Left kidney (tissue), 8 donors: ENCODE results near the gene PALS2. TPM values are rescaled to one million over a fixed set of nuclear protein-coding genes. Genes with fewer than 3 reads are reported as not detected.

Experiments
- DNase-seq: peaks from one replicate; pipeline ENCODE4 v3.0.0-alpha.2; 2013
- long read RNA-seq, 8 donors: transcript quantifications; one replicate each; lab custom pipeline, GENCODE V29; 2026
- polyA plus RNA-seq: library from polyadenylated mRNA; unstranded; fragments of 120-200 nt; gene quantifications from one replicate; pipeline ENCODE4 v1.2.1, GENCODE V29; 2013; ENCODE audit not compliant: insufficient read length

Gene PALS2, protein sequence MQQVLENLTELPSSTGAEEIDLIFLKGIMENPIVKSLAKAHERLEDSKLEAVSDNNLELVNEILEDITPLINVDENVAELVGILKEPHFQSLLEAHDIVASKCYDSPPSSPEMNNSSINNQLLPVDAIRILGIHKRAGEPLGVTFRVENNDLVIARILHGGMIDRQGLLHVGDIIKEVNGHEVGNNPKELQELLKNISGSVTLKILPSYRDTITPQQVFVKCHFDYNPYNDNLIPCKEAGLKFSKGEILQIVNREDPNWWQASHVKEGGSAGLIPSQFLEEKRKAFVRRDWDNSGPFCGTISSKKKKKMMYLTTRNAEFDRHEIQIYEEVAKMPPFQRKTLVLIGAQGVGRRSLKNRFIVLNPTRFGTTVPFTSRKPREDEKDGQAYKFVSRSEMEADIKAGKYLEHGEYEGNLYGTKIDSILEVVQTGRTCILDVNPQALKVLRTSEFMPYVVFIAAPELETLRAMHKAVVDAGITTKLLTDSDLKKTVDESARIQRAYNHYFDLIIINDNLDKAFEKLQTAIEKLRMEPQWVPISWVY
- 14.8 TPM for polyA plus RNA-seq
- long read RNA-seq, donor 1, result 0 reads
- long read RNA-seq, donor 2, result 0 reads
- long read RNA-seq, donor 3, partial matches to known transcripts, result 0 of 1 reads
- long read RNA-seq, donor 3, other reads (novel, unspliced or antisense), result 0 of 1 reads
- long read RNA-seq, donor 4, result 0 reads
- long read RNA-seq, donor 5, full-length matches to known transcripts, result 1 of 1 reads
- long read RNA-seq, donor 5, partial matches to known transcripts, result 0 of 1 reads
- long read RNA-seq, donor 5, other reads (novel, unspliced or antisense), result 0 of 1 reads
- long read RNA-seq, donor 6, result 0 reads
- long read RNA-seq, donor 7, full-length matches to known transcripts, result 2 of 2 reads
- long read RNA-seq, donor 7, partial matches to known transcripts, result 0 of 2 reads
- long read RNA-seq, donor 7, other reads (novel, unspliced or antisense), result 0 of 2 reads
- long read RNA-seq, donor 8, result 0 reads

DNA sequence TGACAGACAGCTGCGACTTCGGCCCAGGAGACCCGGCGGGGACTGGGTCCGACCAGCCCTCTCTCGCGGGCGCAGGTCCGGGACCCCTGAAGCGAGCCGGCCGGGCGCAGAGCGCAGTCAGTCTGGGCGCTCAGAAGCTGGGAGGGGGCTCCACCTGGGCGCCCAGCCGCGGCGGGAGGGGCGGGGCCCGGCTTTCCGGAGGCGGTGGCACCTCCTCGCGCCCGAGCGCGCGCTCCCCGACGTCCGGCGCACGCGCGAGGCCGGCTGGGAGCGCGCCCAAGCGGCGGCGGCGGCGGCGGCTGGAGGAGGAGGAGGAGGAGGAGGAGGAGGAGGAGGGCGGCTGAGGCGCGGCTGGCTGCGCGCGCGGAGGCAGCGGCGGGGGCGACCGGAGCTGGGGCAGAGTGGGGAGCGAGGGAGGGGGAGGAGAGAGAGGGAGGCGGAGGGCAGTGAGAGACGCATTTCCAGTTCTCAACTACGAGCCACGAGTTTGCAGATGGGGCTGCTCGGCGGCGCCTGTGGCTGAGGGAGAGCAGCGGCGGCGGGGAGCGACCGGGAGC lies at the start of gene PALS2:
TSS of gene PALS2 (plus strand) at position 456 of the 557 bp plus-strand sequence. CDS start 50,216 bp downstream, outside the sequence.
- peak; percentile 78 for DNase-seq

- no peak for DNase-seq
These were observed 42.0 kb upstream of the PALS2 start for GRCh38 chr7:24531255-24531654.

GRCh38 chr7:24536682-24537081 lies 36.6 kb upstream of the PALS2 start:
- no peak for DNase-seq

- DNase-seq, result no peak
These were observed 32.3 kb upstream of the PALS2 start for GRCh38 chr7:24540956-24541355.

- no peak for DNase-seq
These were observed 28.0 kb upstream of the PALS2 start for GRCh38 chr7:24545215-24545614.

DNA sequence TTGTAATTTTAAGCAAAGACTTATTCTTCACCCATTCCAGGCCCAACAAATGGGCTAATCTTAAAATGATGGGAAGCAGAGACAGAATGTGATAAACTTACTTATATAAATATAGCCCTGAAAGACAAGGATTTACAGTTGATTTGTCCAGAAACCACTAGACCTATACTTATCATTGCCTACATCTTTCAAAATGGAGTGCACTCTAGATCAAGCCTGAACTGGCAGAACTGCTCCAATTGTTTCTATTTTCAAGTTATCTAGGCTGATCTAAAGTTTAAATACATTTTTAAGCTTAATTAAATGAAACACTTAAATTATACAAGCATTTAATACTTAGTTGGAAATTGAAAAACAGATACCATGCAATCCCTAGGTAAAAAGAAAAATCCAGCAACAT lies 24.9 kb upstream of the PALS2 start:
- DNase-seq, result no peak

GRCh38 chr7:24549991-24550390 lies 23.3 kb upstream of the PALS2 start:
- DNase-seq, result no peak

DNA sequence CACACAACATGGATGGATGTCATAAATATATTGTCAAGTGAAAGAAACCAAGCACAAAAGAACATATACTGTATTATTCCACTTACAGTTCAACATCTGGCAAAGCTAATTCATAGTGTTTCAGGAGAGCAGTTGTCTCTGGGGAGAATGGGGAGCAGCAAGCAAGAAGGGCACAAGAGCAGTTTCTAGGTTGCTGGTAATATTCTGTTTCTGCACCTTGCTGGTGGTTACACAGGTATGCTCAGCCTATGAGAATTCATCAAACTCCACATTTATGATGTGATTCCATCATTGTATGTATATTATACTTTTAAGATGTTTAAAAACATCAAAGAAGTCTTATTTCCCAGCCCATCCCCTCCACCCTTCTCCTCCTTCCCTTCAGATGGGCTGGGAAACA lies 18.1 kb upstream of the PALS2 start:
- DNase-seq, result no peak

- no peak for DNase-seq
These were observed 17.5 kb upstream of the PALS2 start for GRCh38 chr7:24555719-24556118.

DNA sequence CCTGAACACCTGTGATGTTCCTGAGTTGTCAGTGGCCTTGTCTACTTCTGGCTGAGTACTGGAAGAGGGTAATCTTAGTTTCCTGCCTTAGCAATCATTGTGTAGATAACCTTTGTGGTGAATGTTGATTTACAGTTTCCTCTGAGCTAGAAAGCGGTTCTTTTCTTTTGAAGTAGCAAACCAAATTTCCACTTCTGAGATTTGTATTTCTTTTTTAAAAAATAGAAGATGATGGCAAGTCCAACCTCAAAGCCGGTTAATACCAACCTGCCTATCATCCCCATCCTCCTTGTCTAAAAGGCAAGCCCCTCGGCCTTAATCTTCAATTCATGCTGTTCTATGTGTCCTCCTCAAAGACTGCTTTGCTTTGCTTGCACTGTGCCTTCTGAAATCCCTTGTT lies 12.5 kb upstream of the PALS2 start:
- DNase-seq, result no peak

DNA sequence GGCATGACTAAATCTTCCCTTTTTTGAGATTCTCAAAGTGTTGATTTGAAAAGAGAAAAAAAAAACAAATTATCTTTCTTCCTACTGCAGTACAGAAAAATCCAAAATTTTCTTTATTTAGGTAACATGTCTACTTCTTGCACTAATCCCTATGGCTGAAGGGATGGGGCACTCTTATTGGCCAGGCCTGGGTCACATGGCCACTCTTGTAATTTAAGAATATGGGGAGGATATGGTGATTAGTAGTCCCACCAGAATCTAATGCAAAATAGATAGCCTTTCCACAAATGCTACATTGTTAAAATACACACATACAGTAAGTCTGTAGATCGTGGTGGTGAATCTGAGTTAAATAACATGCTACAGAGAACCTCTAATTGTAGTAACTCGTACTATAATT lies 7.0 kb upstream of the PALS2 start:
- DNase-seq, result no peak

GRCh38 chr7:24570983-24571382 lies 2.3 kb upstream of the PALS2 start:
- DNase-seq, result no peak

GRCh38 chr7:24572016-24572392 lies 1.2 kb upstream of the PALS2 start:
- no peak for DNase-seq

GRCh38 chr7:24572393-24572996 lies 757 bp upstream of the PALS2 start:
- DNase-seq, result no peak

GRCh38 chr7:24573554-24574338 lies 494 bp downstream of the PALS2 start:
- DNase-seq, result peak; percentile 37

GRCh38 chr7:24574386-24574785 lies 1.1 kb downstream of the PALS2 start:
- DNase-seq, result peak; percentile 7

- no peak for DNase-seq
These were observed 1.7 kb downstream of the PALS2 start for GRCh38 chr7:24574950-24575349.

DNA sequence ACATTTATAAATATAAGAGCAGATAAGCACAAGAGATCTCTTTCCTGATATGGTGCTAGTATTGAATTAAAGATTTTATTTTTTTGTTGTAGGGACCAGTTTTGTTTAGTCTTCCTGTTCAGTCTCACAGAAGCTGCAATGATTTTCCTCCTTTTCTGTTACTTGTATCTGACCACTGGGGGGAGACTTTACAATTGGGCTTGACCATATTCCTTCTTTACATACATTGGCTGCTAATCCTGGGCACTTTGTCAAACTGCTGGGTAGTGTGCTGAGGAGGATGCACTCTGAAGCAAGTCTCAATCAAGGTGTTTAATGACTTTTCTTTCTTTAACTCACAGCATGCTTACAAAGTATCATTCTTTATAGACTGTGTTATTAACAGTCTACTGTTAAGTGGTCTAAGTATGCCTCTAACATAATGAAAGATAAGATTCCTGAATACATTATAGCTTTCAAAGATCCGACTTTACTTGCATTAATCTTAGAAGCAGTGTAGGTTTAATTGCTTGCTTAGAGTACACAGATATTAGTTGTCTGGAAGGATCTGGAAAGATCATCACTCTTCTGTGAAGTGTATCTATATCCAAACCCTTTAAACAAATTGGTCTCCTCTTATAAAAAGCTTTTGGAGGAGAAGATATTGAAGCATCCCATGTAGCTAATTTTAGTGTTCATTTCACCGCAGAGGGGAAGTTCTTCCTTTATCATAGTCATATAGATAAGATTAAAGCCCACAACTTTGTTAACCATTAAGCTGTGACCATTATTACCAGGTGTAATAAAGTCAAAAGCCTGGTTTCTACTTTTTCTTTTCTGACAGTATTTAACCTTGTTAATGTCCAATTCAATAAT lies 3.1 kb downstream of the PALS2 start:
- DNase-seq, result peak; percentile 64

GRCh38 chr7:24578052-24578451 lies 4.8 kb downstream of the PALS2 start:
- DNase-seq, result no peak

GRCh38 chr7:24580283-24580946 lies 7.2 kb downstream of the PALS2 start:
- no peak for DNase-seq
